BLaER1 (cell line): ENCODE measurements around the gene ASXL1.
A peak's percentile ranks its signal among the peaks of the same experiment; 100 is the strongest.

Experiments
- H3K27ac ChIP-seq: shearing (Covaris generic); formaldehyde crosslinking; 2 replicates; pipeline ENCODE4 v1.8.1; 2022
- H3K27me3 ChIP-seq: shearing (Covaris generic); formaldehyde crosslinking; 2 replicates; pipeline ENCODE4 v1.8.1; 2022
- H3K36me3 ChIP-seq: shearing (Covaris generic); formaldehyde crosslinking; 2 replicates; pipeline ENCODE4 v1.8.1; 2022
- H3K4me1 ChIP-seq: shearing (Covaris generic); formaldehyde crosslinking; 2 replicates; pipeline ENCODE4 v1.8.1; 2022
- H3K4me2 ChIP-seq: shearing (Covaris generic); formaldehyde crosslinking; 2 replicates; pipeline ENCODE4 v1.8.1; 2022
- H3K4me3 ChIP-seq: shearing (Covaris generic); formaldehyde crosslinking; 2 replicates; pipeline ENCODE4 v1.8.1; 2022
- H3K9ac ChIP-seq: shearing (Covaris generic); formaldehyde crosslinking; 2 replicates; pipeline ENCODE4 v1.8.1; 2022
- H3K9me3 ChIP-seq: shearing (Covaris generic); formaldehyde crosslinking; 2 replicates; pipeline ENCODE4 v1.8.1; 2022
- H4K20me1 ChIP-seq: shearing (Covaris generic); formaldehyde crosslinking; 2 replicates; pipeline ENCODE4 v1.8.1; 2022
- Cebpa-rat ChIP-seq: shearing (Covaris generic); IDR thresholded peaks from 2 replicates; pipeline ENCODE4 v1.8.1; 2022

Gene ASXL1

GRCh38 chr20:32468313-32468640 lies 110.1 kb downstream of the ASXL1 start:
- Histone ChIP-seq H3K9me3 (no peaks in the 10 kb centered on the region), H3K4me3 (no peak overlapping the region), H3K27me3 (no peaks in the 10 kb centered on the region), H3K4me1 (peaks cover 64% of the 10 kb centered on the region), H3K4me2 (peak overlapping the region; percentile 24), H3K36me3 (peaks cover 79% of the 10 kb centered on the region), H4K20me1 (peaks cover 95% of the 10 kb centered on the region), H3K27ac (peak overlapping the region; percentile 90), H3K9ac (peak overlapping the region; percentile 50; the same call in 1 of the 2 replicates)
- no peak for TF ChIP-seq Cebpa-rat

- no peaks in the 10 kb centered on the region for H3K27me3 ChIP-seq
- H3K4me2 ChIP-seq: 0 out of 2 replicates have a peak overlapping the region, but pooled peaks have one; percentile 95
- no peak overlapping the region; the same call in 1 of the 2 replicates for H3K9ac ChIP-seq
- TF ChIP-seq Cebpa-rat: no peak
- H3K27ac ChIP-seq: peak overlapping the region; percentile 90
- H3K4me3 ChIP-seq: no peak overlapping the region
- H4K20me1 ChIP-seq: peaks cover 95% of the 10 kb centered on the region
- peaks cover 79% of the 10 kb centered on the region for H3K36me3 ChIP-seq
- peaks cover 69% of the 10 kb centered on the region for H3K4me1 ChIP-seq
- H3K9me3 ChIP-seq: no peaks in the 10 kb centered on the region
These were observed 110.7 kb downstream of the ASXL1 start for GRCh38 chr20:32468860-32469259.

- Histone ChIP-seq H3K4me3 (peak overlapping the region; percentile 18; the same call in 1 of the 2 replicates), H3K9ac (peak overlapping the region; percentile 40), H3K27ac (peak overlapping the region; percentile 90), H4K20me1 (peaks cover 95% of the 10 kb centered on the region), H3K27me3 (no peaks in the 10 kb centered on the region), H3K9me3 (no peaks in the 10 kb centered on the region), H3K4me2 (peak overlapping the region; percentile 95), H3K36me3 (peaks cover 72% of the 10 kb centered on the region), H3K4me1 (peaks cover 83% of the 10 kb centered on the region)
- TF ChIP-seq Cebpa-rat: no peak
These were observed 112.1 kb downstream of the ASXL1 start for GRCh38 chr20:32470025-32470861.

DNA sequence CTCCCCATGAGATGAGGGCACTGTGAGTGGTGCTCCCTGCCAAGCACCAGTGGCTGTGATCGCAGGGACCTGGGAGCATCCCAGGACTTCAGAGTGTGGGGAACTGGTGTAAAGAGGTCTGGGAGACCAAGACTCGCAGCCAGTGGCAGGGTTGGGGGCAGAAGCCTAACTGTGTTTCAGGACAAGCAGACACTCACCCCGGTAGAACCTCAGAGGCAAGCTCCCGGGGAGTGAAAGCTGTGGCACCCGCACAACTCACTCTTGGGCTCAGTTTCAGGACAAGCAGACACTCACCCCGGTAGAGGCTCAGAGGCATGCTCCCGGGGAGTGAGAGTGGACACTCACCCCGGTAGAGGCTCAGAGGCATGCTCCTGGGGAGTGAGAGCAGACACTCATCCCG lies 112.8 kb downstream of the ASXL1 start:
- Histone ChIP-seq H3K4me2 (peak overlapping the region; percentile 95), H3K9me3 (no peaks in the 10 kb centered on the region), H3K4me3 (no peak overlapping the region), H3K9ac (peak overlapping the region; percentile 40), H3K27me3 (no peaks in the 10 kb centered on the region), H3K4me1 (peaks cover 90% of the 10 kb centered on the region), H3K27ac (peak overlapping the region; percentile 90), H3K36me3 (peaks cover 65% of the 10 kb centered on the region), H4K20me1 (peaks cover 95% of the 10 kb centered on the region)
- TF ChIP-seq Cebpa-rat: no peak

GRCh38 chr20:32472581-32473207 lies 114.6 kb downstream of the ASXL1 start:
- Histone ChIP-seq H3K9me3 (no peaks in the 10 kb centered on the region), H4K20me1 (peaks cover 96% of the 10 kb centered on the region), H3K4me2 (no peak overlapping the region), H3K36me3 (peaks cover 48% of the 10 kb centered on the region), H3K27me3 (no peaks in the 10 kb centered on the region), H3K4me3 (no peak overlapping the region), H3K27ac (peak overlapping the region; percentile 43), H3K4me1 (peaks cover 98% of the 10 kb centered on the region), H3K9ac (peak overlapping the region; percentile 25; the same call in 1 of the 2 replicates)
- TF ChIP-seq Cebpa-rat: no peak

DNA sequence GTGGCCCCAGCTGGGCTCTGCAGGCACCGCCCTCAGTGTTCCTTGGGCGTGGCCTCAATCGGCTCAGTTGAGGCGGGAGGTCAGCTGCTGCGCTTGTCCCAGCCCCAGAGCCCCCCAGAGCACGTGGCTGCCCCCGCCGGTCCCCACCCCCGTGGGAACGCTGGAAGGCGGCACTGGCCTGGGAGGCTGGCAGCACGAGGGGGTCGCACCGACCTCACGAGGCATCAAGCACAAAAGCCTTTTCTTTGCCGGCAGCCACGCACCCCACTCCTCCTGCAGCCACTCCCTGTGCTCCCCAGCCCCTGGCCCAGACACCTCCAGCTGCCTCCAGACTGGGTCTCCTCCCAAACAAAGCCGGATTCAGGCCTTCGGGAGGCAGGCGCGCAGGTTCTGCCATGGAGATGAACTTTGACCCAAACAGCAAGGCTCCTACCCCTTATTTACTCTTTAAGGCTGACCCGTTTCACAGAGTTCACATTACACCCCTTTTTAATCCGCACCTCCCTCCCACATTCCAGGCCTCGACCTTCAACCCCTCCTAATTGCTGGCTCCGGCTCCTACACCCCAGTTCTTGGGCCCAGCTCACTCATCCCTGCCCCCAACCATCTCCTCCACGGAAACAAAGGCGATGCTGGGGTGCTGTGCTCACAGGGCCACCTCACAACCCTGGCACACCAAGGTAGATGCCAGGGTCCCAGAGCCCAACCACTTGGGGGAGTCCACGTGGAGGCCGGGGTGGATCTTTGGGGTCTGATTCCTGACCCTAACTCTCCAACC lies 115.3 kb downstream of the ASXL1 start:
- peaks cover 96% of the 10 kb centered on the region for H4K20me1 ChIP-seq
- TF ChIP-seq Cebpa-rat: no peak
- peaks cover 98% of the 10 kb centered on the region for H3K4me1 ChIP-seq
- peak overlapping the region; percentile 99; the same call in 1 of the 2 replicates for H3K4me2 ChIP-seq
- no peaks in the 10 kb centered on the region for H3K27me3 ChIP-seq
- no peak overlapping the region for H3K9ac ChIP-seq
- no peaks in the 10 kb centered on the region for H3K9me3 ChIP-seq
- H3K36me3 ChIP-seq: peaks cover 41% of the 10 kb centered on the region
- no peak overlapping the region for H3K4me3 ChIP-seq
- H3K27ac ChIP-seq: peak overlapping the region; percentile 79; the same call in 1 of the 2 replicates

DNA sequence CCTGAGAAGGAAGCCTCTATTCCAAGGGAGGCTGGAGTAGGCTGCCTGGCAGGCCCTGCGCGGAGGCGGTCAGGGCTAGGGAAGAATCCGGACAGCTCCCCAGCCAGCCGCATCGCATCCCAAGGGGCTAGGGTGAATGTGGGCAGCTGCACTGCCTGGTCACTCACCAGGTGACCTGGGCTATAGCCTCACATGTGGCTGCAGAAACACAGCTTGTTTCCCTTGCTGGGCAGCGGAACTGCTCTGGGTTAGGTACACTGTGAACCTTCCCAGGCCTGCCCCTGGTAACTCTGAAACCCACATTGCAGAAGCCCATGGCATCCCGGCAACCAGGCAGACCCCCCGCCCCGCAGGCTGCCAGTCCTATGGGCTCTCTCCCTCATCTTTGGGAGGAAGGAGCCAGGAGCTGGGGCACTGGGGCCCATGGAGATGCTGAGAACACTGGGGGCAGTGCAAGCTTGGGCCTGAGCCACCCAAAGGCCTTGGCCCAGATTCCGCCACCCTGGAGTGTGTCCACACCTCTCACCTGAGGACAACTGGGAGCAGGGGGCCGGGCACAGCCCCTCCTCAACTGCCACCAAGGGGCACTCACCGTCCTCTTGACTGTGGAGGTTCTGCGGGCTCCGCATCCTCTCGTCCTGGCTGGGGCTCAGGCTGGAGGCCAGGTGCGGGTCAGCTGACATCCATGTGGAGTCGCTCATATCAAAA lies 116.0 kb downstream of the ASXL1 start:
- Histone ChIP-seq H4K20me1 (peaks cover 100% of the 10 kb centered on the region), H3K36me3 (peaks cover 40% of the 10 kb centered on the region), H3K9me3 (no peaks in the 10 kb centered on the region), H3K4me3 (no peak overlapping the region; the same call in 1 of the 2 replicates), H3K27me3 (no peaks in the 10 kb centered on the region), H3K27ac (peak overlapping the region; percentile 79), H3K4me1 (peaks cover 98% of the 10 kb centered on the region), H3K9ac (peak overlapping the region; percentile 77), H3K4me2 (peak overlapping the region; percentile 99)
- no peak for TF ChIP-seq Cebpa-rat

DNA sequence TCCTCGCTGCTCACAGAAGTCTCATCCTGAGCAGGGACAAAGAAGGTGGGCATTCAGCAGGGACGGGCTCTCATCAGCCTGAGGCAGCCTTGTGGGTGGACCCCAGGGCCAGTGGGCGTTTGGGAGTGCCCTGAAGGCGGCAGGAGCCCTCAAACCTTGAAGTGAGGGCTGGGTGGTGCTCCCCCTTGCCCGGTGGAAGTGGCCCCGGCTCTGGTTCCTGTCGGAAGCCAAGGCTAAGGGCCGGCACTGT lies 116.5 kb downstream of the ASXL1 start:
- Histone ChIP-seq H3K27me3 (no peaks in the 10 kb centered on the region), H3K4me1 (peaks cover 98% of the 10 kb centered on the region), H3K4me2 (peak overlapping the region; percentile 99), H3K27ac (peak overlapping the region; percentile 79), H3K9ac (peak overlapping the region; percentile 77), H3K36me3 (peaks cover 45% of the 10 kb centered on the region), H3K4me3 (peak overlapping the region; percentile 56), H4K20me1 (peaks cover 100% of the 10 kb centered on the region), H3K9me3 (no peaks in the 10 kb centered on the region)
- TF ChIP-seq Cebpa-rat: no peak
